Measurements from ENCODE around the gene BRPF1. TPM values are rescaled to one million over a fixed set of nuclear protein-coding genes. Genes with fewer than 3 reads are reported as not detected.

BRPF1 gene
- total RNA-seq, 1 experiment from 2014 or later: 23.6 TPM

DNA sequence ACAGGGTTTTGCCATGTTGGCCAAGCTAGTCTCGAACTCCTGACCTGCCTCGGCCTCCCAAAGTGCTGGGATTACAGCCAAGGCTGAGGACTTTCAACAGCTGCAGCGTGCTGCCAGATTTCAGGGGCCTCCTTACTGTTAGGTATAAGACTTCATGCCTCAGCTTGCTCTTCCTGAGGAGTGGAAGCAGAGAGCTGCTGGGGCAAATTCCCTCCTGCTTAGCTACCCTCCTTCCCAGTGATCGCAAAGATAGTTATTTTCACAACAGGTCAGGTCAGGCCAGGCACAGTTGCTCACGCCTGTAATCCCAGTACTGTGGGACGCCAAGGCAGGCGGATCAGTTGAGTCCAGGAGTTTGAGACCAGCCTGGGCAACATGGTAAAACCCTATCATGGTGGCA, 30.5 kb upstream of the BRPF1 start:
- no peak overlapping the region for H2AFZ ChIP-seq (ENCODE audit: low read depth, low read length, poor library complexity, severe bottlenecking)
- ChIA-PET POLR2A (no interaction called here), RAD21 (ENCODE audit: low non-redundant PET in 1 of 2, low total read pairs in 2 of 2, uncharacterized antibody in 2 of 2, unreplicated experiment in 2 of 2) (no interaction called here), CTCF (no interaction called here)
- ATAC-seq (no peak), DNase-seq (ENCODE audit: low read depth, low spot score) (no peak)
- no peaks in the 10 kb centered on the region for H3K79me2 ChIP-seq (ENCODE audit: insufficient read depth, low read length)
- peaks cover 0 to 3% of the 10 kb centered on the region in 2 experiments; a peak in 1 of 4 replicates for H3K36me3 ChIP-seq (ENCODE audit: control insufficient read depth in 1 of 2, insufficient read depth in 2 of 2, low read length in 2 of 2)
- H3K27me3 ChIP-seq (ENCODE audit: insufficient read depth, low read length): no peaks in the 10 kb centered on the region
- no peak overlapping the region for H3K9ac ChIP-seq (ENCODE audit: low read length)
- no peaks in the 10 kb centered on the region for H3K9me2 ChIP-seq (ENCODE audit: insufficient read depth)
- H4K20me1 ChIP-seq (ENCODE audit: insufficient read depth): no peaks in the 10 kb centered on the region
- H3K9me3 ChIP-seq (ENCODE audit: control insufficient read depth in 1 of 2, insufficient read depth in 1 of 2, low read depth in 1 of 2, low read length in 2 of 2): no peaks in the 10 kb centered on the region
- peaks cover 0 to 9% of the 10 kb centered on the region in 2 experiments; a peak in 2 of 4 replicates for H3K4me1 ChIP-seq (ENCODE audit: control insufficient read depth in 1 of 2, insufficient read depth in 2 of 2, low read length in 2 of 2)
- intact Hi-C loops (cut with micrococcal nuclease): no loop called here
- H3K27ac ChIP-seq (ENCODE audit: low read depth, low read length): no peak overlapping the region
- TF ChIP-seq FOSL1 (IDR thresholded peaks at IDR 0.05; ENCODE audit: low read depth): no peak
- no peak for TF ChIP-seq POLR2A (IDR thresholded peaks at IDR 0.05; ENCODE audit: borderline replicate concordance, extremely low read depth, insufficient read depth, insufficient read length)
- TF ChIP-seq, protein P1, sequence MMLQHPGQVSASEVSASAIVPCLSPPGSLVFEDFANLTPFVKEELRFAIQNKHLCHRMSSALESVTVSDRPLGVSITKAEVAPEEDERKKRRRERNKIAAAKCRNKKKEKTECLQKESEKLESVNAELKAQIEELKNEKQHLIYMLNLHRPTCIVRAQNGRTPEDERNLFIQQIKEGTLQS (IDR thresholded peaks at IDR 0.05): no peak
- TF ChIP-seq EZH2 (IDR thresholded peaks at IDR 0.05): no peak
- TF ChIP-seq, protein P2, sequence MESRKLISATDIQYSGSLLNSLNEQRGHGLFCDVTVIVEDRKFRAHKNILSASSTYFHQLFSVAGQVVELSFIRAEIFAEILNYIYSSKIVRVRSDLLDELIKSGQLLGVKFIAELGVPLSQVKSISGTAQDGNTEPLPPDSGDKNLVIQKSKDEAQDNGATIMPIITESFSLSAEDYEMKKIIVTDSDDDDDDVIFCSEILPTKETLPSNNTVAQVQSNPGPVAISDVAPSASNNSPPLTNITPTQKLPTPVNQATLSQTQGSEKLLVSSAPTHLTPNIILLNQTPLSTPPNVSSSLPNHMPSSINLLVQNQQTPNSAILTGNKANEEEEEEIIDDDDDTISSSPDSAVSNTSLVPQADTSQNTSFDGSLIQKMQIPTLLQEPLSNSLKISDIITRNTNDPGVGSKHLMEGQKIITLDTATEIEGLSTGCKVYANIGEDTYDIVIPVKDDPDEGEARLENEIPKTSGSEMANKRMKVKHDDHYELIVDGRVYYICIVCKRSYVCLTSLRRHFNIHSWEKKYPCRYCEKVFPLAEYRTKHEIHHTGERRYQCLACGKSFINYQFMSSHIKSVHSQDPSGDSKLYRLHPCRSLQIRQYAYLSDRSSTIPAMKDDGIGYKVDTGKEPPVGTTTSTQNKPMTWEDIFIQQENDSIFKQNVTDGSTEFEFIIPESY (IDR thresholded peaks at IDR 0.05; ENCODE audit: extremely low read depth, insufficient replicate concordance, low read length): no peak
- no peak for TF ChIP-seq CEBPB (IDR thresholded peaks at IDR 0.05; ENCODE audit: low read depth)
- TF ChIP-seq SP1 (IDR thresholded peaks at IDR 0.05; ENCODE audit: low read depth): no peak
- TF ChIP-seq ELF1 (IDR thresholded peaks at IDR 0.05; ENCODE audit: borderline replicate concordance, low read depth): no peak
- no peak for TF ChIP-seq YY1 (IDR thresholded peaks at IDR 0.05; ENCODE audit: extremely low read depth, insufficient replicate concordance, low read depth, low read length)
- TF ChIP-seq ZFX (IDR thresholded peaks at IDR 0.05): no peak
- no peak for TF ChIP-seq TCF7L2 (IDR thresholded peaks at IDR 0.05; ENCODE audit: borderline replicate concordance, extremely low read depth, insufficient read depth, insufficient read length)
- BruUV-seq (replicated peaks): no TSS peak
- H3K4me2 ChIP-seq (ENCODE audit: low read length): no peak overlapping the region
- H3K4me3 ChIP-seq (replicated peaks in 1 of 2; ENCODE audit: low read depth in 1 of 2, low read length in 2 of 2): no peak overlapping the region
